Tibial nerve (tissue), 3 donors: ENCODE measurements around the gene PPP1R16B.

ENCODE experiments used
- POLR2A ChIP-seq, 2 donors: fragments of 450-650 bp; IDR thresholded peaks; one replicate each; pipeline ENCODE4 v1.6.1; 2017; ENCODE audit warnings: antibody characterized with exemption in 2 of 2, mild to moderate bottlenecking in 2 of 2, moderate library complexity in 2 of 2
- TF ChIP-seq, protein P1 (sequence below), 5 experiments: fragments of 200-600 bp in 3 of 5; fragments of 450-650 bp in 2 of 5; sonication (generic) in 3 of 5; IDR thresholded peaks; one replicate each; pipeline ENCODE4 v1.5.1; 2016 to 2019; ENCODE audit warnings: antibody characterized with exemption in 5 of 5, mild to moderate bottlenecking in 3 of 5, moderate library complexity in 2 of 5

GRCh38 chr20:38861071-38861401 lies 55.5 kb downstream of the PPP1R16B start:
- TF ChIP-seq, protein P1, sequence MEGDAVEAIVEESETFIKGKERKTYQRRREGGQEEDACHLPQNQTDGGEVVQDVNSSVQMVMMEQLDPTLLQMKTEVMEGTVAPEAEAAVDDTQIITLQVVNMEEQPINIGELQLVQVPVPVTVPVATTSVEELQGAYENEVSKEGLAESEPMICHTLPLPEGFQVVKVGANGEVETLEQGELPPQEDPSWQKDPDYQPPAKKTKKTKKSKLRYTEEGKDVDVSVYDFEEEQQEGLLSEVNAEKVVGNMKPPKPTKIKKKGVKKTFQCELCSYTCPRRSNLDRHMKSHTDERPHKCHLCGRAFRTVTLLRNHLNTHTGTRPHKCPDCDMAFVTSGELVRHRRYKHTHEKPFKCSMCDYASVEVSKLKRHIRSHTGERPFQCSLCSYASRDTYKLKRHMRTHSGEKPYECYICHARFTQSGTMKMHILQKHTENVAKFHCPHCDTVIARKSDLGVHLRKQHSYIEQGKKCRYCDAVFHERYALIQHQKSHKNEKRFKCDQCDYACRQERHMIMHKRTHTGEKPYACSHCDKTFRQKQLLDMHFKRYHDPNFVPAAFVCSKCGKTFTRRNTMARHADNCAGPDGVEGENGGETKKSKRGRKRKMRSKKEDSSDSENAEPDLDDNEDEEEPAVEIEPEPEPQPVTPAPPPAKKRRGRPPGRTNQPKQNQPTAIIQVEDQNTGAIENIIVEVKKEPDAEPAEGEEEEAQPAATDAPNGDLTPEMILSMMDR (IDR thresholded peaks at IDR 0.05), result no peak
- TF ChIP-seq POLR2A (IDR thresholded peaks at IDR 0.05), result no peak
